GM12878 (cell line): ENCODE data around the gene KIAA0930. TPM values are rescaled to one million over a fixed set of nuclear protein-coding genes. Genes with fewer than 3 reads are reported as not detected.

Experiments used
- ATAC-seq: fragments of 200-7000 bp; cut with Tn5 transposase; 3 replicates; pipeline ENCODE4 v1.9.1; 2020; ENCODE audit warnings: mild to moderate bottlenecking, moderate library complexity
- BruUV-seq: library from RNA; stranded (reverse); fragments of 400-500 nt; replicated peaks from 2 replicates; lab custom pipeline; 2021; lab: Mats Ljungman, UMichigan
- CTCF ChIA-PET: fragments of 300-600 bp; sonication (Branson Sonifier 250); formaldehyde crosslinking; extraction: SDS; loops from one replicate; lab custom pipeline; 2021; ENCODE audit warnings: inconsistent platforms; lab: Yijun Ruan, JAX
- POLR2A ChIA-PET: fragments of 350-600 bp; formaldehyde crosslinking; extraction: SDS; loops from one replicate; lab custom pipeline; 2021; ENCODE audit warnings: inconsistent platforms; lab: Charles Lee
- RAD21 ChIA-PET: fragments of 300-600 bp; sonication (Branson Sonifier 250); formaldehyde crosslinking; loops from one replicate; lab custom pipeline; 2023; ENCODE audit warnings: antibody characterized with exemption; ENCODE audit not compliant: unreplicated experiment; lab: Charles Lee
- SMC1A ChIA-PET: fragments of 300-600 bp; sonication (Branson Sonifier 250); formaldehyde crosslinking; loops from one replicate; lab custom pipeline; 2023; ENCODE audit not compliant: unreplicated experiment, uncharacterized antibody; lab: Charles Lee
- DNase-seq: peaks from one replicate; pipeline ENCODE4 v3.0.0-alpha.2; 2011; ENCODE audit warnings: low read depth, low spot score
- FAIRE-seq: peaks from 3 replicates; lab custom pipeline; 2011; peaks lifted over from hg19 to GRCh38; lab: Jason Lieb, UNC
- H2AFZ ChIP-seq: 2 replicates; pipeline ENCODE4 v1.6.0; 2011; ENCODE audit warnings: low read depth, low read length, control low read depth; ENCODE audit not compliant: control insufficient read depth
- H3K27ac ChIP-seq: 2 replicates; pipeline ENCODE4 v1.5.1; 2011; ENCODE audit warnings: control low read depth; ENCODE audit not compliant: control insufficient read depth, insufficient read depth
- H3K27me3 ChIP-seq, 2 experiments: replicated peaks in 1 of 2; 2 replicates each; pipeline versions ENCODE4 v1.6.0 to v1.6.1; 2011; ENCODE audit warnings: low read length in 1 of 2; ENCODE audit not compliant: control insufficient read depth in 2 of 2, insufficient read depth in 2 of 2
- H3K36me3 ChIP-seq, 2 experiments: 2 replicates each; pipeline ENCODE4 v1.5.1; 2011; ENCODE audit warnings: low read length in 1 of 2; ENCODE audit not compliant: control insufficient read depth in 2 of 2, insufficient read depth in 2 of 2
- H3K4me1 ChIP-seq: 2 replicates; pipeline ENCODE4 v1.6.1; 2011; ENCODE audit warnings: mild to moderate bottlenecking, low read length, moderate library complexity, mixed read lengths; ENCODE audit not compliant: control insufficient read depth, insufficient read depth
- H3K4me2 ChIP-seq: 2 replicates; pipeline ENCODE4 v1.6.0; 2011; ENCODE audit warnings: control low read depth; ENCODE audit not compliant: control insufficient read depth, insufficient read depth
- H3K4me3 ChIP-seq: fragments of 200-600 bp; sonication (generic); 2 replicates; pipeline ENCODE4 v1.5.1; 2016
- H3K79me2 ChIP-seq: 2 replicates; pipeline ENCODE4 v1.6.0; 2011; ENCODE audit warnings: low read length; ENCODE audit not compliant: control insufficient read depth, insufficient read depth
- H3K9ac ChIP-seq: 2 replicates; pipeline ENCODE4 v1.8.0; 2011; ENCODE audit warnings: low read length, control low read depth, mixed read lengths; ENCODE audit not compliant: control insufficient read depth, insufficient read depth
- H3K9me3 ChIP-seq: replicated peaks from 3 replicates; pipeline ENCODE4 v1.5.1; 2011; ENCODE audit warnings: mild to moderate bottlenecking, low read length; ENCODE audit not compliant: control insufficient read depth, insufficient read depth
- H4K20me1 ChIP-seq: 2 replicates; pipeline ENCODE4 v1.6.0; 2011; ENCODE audit not compliant: control insufficient read depth, insufficient read depth
- EGR1 ChIP-seq, 2 experiments: IDR thresholded peaks; 1 replicate in 1 of 2; 2 replicates in 1 of 2; pipeline ENCODE4 v1.6.1; 2011 to 2012; ENCODE audit warnings: low read depth in 2 of 2, low read length in 2 of 2, borderline replicate concordance in 1 of 2, mild to moderate bottlenecking in 1 of 2, moderate library complexity in 1 of 2
- EP300 ChIP-seq, 2 experiments: fragments of 150-350 bp in 1 of 2; IDR thresholded peaks; 2 replicates each; pipeline ENCODE4 v1.6.1; 2011 to 2012; ENCODE audit warnings: low read depth in 2 of 2, low read length in 2 of 2, borderline replicate concordance in 1 of 2, improper control_type of control experiment in 1 of 2, inconsistent platforms in 1 of 2; ENCODE audit not compliant: control insufficient read depth in 1 of 2
- GATAD2B ChIP-seq: fragments of 450-650 bp; conservative IDR thresholded peaks from 2 replicates; pipeline ENCODE4 v1.6.1; 2017; ENCODE audit warnings: low read depth, mild to moderate bottlenecking, moderate library complexity
- KDM1A ChIP-seq: fragments of 200-600 bp; sonication (generic); IDR thresholded peaks from 2 replicates; pipeline ENCODE4 v1.6.1; 2016; ENCODE audit warnings: borderline replicate concordance
- LARP7 ChIP-seq: fragments of 450-650 bp; IDR thresholded peaks from 2 replicates; pipeline ENCODE4 v1.6.1; 2017; ENCODE audit warnings: mild to moderate bottlenecking
- MAX ChIP-seq: IDR thresholded peaks from 2 replicates; pipeline ENCODE4 v1.6.1; 2012; ENCODE audit warnings: low read depth, low read length, improper control_type of control experiment
- RB1 ChIP-seq: fragments of 450-650 bp; formaldehyde crosslinking; IDR thresholded peaks from 2 replicates; pipeline ENCODE4 v1.6.1; 2017; ENCODE audit warnings: mild to moderate bottlenecking, borderline replicate concordance
- SREBF2 ChIP-seq: IDR thresholded peaks from 2 replicates; pipeline ENCODE4 v1.6.1; 2012; ENCODE audit warnings: mild to moderate bottlenecking, low read length
- ZNF24 ChIP-seq: fragments of 450-650 bp; IDR thresholded peaks from 2 replicates; pipeline ENCODE4 v1.6.1; 2017; ENCODE audit warnings: antibody characterized with exemption, mild to moderate bottlenecking
- whole genome bisulfite sequencing: methylation state at CpG from one replicate; pipeline ENCODE4 v1.1.6; 2016; ENCODE audit warnings: low lambda C conversion rate; ENCODE audit not compliant: insufficient replicate concordance, insufficient coverage; ENCODE audit errors: missing lambda C conversion rate; 5-methylcytosine and 5-hydroxymethylcytosine counted together
- in situ Hi-C: fragments of 300-500 bp; cut with MboI; formaldehyde crosslinking; loops from 9 replicates; pipeline ENCODE4 v1.14.3; 2018; ENCODE audit warnings: mixed read lengths
- intact Hi-C: fragments of 100-400 bp; cut with micrococcal nuclease; formaldehyde crosslinking; loops from one replicate; pipeline ENCODE4 v1.14.2; 2022; ENCODE audit not compliant: unreplicated experiment
- polyA plus RNA-seq, 11 experiments: library from polyadenylated mRNA; depleted of rRNA in 4 of 11; unstranded in 6 of 11; stranded (reverse) in 5 of 11; fragments of >200 nt; fragmentation: Nextera tagmentation in 4 of 11; fragmentation: Illumina TruSeq in 1 of 11; extraction: Ambion mirVana in 4 of 11; extraction: Trizol in 1 of 11; gene quantifications; 1 replicate in 1 of 11; 2 replicates in 10 of 11; pipeline versions ENCODE4 v1.2.1 to v1.2.3, GENCODE V29; 2011 to 2016; ENCODE audit warnings: inconsistent platforms in 2 of 11, missing spikeins in 2 of 11, low read depth in 1 of 11
- total RNA-seq, 4 experiments: library from RNA; depleted of rRNA in 3 of 4; stranded (reverse); fragments of >200 nt in 3 of 4; fragmentation: Illumina TruSeq in 1 of 4; extraction: Trizol in 1 of 4; gene quantifications; 2 replicates each; pipeline versions ENCODE4 v1.2.1 to v1.2.3, GENCODE V29; 2013 to 2021
- TF ChIP-seq, protein P1 (sequence below): IDR thresholded peaks from 2 replicates; pipeline ENCODE4 v1.6.1; 2011; ENCODE audit warnings: borderline replicate concordance, low read depth, mild to moderate bottlenecking, moderate library complexity, low read length; ENCODE audit not compliant: insufficient read depth, poor library complexity, severe bottlenecking

The KIAA0930 gene
- total and polyA plus RNA-seq, 10 of the 15 experiments (the other 5 are each of a cell fraction or from before 2014, with no cell fraction given) = 3.6 to 125 (median 46.3) TPM

DNA sequence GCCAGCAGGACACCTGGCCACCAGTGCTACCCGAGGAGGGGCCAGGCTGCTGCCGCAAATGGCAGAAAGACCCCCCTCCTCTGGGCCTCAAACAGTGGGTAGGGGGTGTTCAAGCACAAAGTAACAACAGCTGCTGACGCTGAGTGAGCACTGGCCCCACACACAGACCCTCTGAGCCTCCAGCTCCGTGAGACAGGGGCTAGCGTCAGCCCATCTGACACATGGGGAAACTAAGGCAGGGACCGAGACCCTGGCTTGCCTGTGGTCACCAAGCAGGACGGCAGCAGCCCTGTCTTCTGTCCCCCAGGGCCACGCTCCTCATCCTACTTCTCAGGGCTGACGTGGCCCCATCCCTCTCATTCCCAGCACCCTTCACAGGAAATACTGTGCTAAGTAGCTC is 40.5 kb downstream of the KIAA0930 start:
- no peak overlapping the region for H3K4me3 ChIP-seq
- CTCF ChIA-PET = no interaction called here
- TF ChIP-seq MAX (no peak), EGR1 (IDR thresholded peaks at IDR 0.05; ENCODE audit: borderline replicate concordance in 1 of 2, low read depth in 2 of 2, low read length in 2 of 2) (no peak), EP300 (IDR thresholded peaks at IDR 0.05; ENCODE audit: borderline replicate concordance in 1 of 2, control insufficient read depth in 1 of 2, low read depth in 2 of 2, low read length in 2 of 2) (no peak), ZNF24 (no peak), RB1 (no peak), SREBF2 (no peak), GATAD2B (no peak), KDM1A (no peak), LARP7 (no peak)
- TF ChIP-seq, protein P1, sequence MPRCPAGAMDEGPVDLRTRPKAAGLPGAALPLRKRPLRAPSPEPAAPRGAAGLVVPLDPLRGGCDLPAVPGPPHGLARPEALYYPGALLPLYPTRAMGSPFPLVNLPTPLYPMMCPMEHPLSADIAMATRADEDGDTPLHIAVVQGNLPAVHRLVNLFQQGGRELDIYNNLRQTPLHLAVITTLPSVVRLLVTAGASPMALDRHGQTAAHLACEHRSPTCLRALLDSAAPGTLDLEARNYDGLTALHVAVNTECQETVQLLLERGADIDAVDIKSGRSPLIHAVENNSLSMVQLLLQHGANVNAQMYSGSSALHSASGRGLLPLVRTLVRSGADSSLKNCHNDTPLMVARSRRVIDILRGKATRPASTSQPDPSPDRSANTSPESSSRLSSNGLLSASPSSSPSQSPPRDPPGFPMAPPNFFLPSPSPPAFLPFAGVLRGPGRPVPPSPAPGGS = no peak
- TF ChIP-seq, all 136 proteins: peak for 0
- BruUV-seq = no TSS peak
- no peaks in the 10 kb centered on the region for H3K79me2 ChIP-seq
- H3K4me2 ChIP-seq = no peak overlapping the region
- H3K9me3 ChIP-seq = no peaks in the 10 kb centered on the region
- peaks cover 17 to 57% of the 10 kb centered on the region in 2 experiments for H3K36me3 ChIP-seq
- no peak overlapping the region for H3K27ac ChIP-seq
- no peaks in the 10 kb centered on the region for H3K4me1 ChIP-seq
- no peak overlapping the region for H3K9ac ChIP-seq
- DNase-seq (no peak), FAIRE-seq (no peak), ATAC-seq (no peak)
- in situ Hi-C loops (no loop called here), intact Hi-C loops (no loop called here)
- no peaks in the 10 kb centered on the region for H4K20me1 ChIP-seq
- RAD21 ChIA-PET = no interaction called here
- SMC1A ChIA-PET = interaction anchor here (0.7 kb wide), 1 partner anchor 35 kb away, joined by 3 read pairs; no protein-coding TSS in a partner anchor
- no peak overlapping the region for H2AFZ ChIP-seq
- over 99% methylated on average over 9 of the region's 9 CpGs for WGBS
- H3K27me3 ChIP-seq = no peaks in the 10 kb centered on the region
- POLR2A ChIA-PET = no interaction called here
